Effector CD4-positive, alpha-beta T cell (primary cell): ENCODE data around the gene RTN4R.
A peak's percentile ranks its signal among the peaks of the same experiment; 100 is the strongest.
"Not testable (repeated sequence)": the region's sequence is repeated elsewhere in the genome, so short reads cannot be mapped to it uniquely, and the experiment has no call there.

Experiments used
- DNase-seq: peaks from one replicate; pipeline ENCODE4 v3.0.0-alpha.2; 2020

RTN4R gene

GRCh38 chr22:20286784-20287423 lies 18.8 kb upstream of the RTN4R start:
- not testable (repeated sequence) for DNase-seq

GRCh38 chr22:20286312-20286660 lies 18.2 kb upstream of the RTN4R start:
- DNase-seq: not testable (repeated sequence)

GRCh38 chr22:20285473-20286311 lies 17.6 kb upstream of the RTN4R start:
- DNase-seq: peak; percentile 77

- no peak for DNase-seq
Observed at GRCh38 chr22:20284471-20285086, 16.5 kb upstream of the RTN4R start.

GRCh38 chr22:20283674-20284066 lies 15.6 kb upstream of the RTN4R start:
- DNase-seq: no peak

- no peak for DNase-seq
Observed at GRCh38 chr22:20282901-20283673, 15.0 kb upstream of the RTN4R start.

DNA sequence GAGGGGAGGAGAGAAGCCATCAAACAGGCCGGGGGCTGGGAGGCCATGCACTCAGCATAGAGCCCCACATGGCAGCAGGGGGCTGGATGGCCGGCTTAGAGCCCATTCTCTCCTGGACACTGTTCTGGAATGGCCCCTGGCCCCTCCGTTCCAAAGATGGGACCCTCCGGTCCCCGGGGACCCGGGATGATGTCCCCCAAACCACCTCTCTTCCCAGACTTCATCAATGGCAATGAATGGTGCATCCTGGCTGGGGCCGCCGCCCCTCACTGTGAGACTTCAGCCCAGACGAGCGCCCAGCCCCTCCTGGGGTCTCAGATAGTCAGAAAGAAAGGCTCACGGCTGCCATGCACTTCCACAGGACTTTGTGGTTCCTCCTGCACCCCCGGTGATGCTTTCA lies 13.8 kb upstream of the RTN4R start:
- no peak for DNase-seq

DNA sequence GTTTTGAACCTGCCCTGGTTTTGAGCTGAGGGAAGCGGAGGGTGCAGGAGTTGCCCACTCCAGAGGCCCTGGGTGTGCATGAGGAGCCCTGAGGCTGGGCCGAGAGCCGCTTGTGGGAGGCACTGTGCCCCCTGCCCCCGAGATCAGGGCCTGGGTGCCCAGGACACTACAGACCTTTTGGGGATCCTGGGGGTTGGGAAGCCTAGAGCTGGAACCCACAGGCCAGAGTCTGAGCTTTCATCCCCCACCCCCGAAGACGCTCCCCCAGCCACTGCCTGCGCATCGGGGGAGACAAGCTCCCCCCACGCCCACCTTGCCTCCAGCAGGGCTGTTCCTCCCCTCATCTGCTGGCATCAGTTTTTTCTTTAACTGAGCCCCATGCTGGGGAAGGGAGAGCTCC lies 13.4 kb upstream of the RTN4R start:
- not testable (repeated sequence) for DNase-seq

GRCh38 chr22:20280866-20281265 lies 12.7 kb upstream of the RTN4R start:
- DNase-seq: no peak

GRCh38 chr22:20280163-20280562 lies 12.0 kb upstream of the RTN4R start:
- DNase-seq: not testable (repeated sequence)

GRCh38 chr22:20279662-20280134 lies 11.6 kb upstream of the RTN4R start:
- DNase-seq: no peak

DNA sequence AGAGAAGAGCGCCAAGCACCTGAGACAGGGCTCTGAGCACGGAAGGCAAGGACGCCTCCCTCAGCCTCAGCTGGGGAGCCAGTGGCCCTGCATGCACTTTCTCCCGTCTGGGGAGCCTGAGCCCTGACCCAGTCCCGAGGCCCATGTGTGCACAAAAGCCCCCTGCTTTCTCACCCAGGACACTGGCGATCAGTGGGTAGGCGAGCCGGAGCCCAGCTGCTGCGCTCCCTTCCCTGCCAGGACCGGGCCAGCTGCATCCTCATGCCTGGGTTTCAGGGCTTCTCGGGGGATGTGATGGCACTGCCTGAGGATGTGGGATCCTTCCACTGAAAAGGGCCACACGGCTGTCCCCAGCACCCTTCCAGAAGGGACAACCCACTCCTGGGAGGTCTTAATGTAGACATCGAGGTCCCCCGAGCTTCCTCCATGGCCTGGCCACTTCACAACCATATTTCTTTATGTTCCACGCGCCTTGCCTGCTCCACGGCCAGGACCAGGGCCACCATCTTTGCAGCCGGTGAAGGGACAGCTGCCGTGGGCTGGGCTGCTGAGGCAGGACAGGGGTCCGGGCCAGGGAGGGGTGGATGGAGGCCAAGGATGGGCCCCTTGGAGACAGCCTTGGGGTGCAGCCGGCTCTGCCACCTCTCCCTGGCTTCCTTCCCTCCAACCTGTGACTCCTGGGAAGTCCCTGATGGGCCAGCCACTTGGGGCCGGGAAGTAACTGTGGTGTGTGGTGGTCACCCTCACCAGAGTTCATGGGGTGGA lies 10.8 kb upstream of the RTN4R start:
- not testable (repeated sequence) for DNase-seq

- DNase-seq: not testable (repeated sequence)
Observed at GRCh38 chr22:20277936-20278635, 10.0 kb upstream of the RTN4R start.

DNA sequence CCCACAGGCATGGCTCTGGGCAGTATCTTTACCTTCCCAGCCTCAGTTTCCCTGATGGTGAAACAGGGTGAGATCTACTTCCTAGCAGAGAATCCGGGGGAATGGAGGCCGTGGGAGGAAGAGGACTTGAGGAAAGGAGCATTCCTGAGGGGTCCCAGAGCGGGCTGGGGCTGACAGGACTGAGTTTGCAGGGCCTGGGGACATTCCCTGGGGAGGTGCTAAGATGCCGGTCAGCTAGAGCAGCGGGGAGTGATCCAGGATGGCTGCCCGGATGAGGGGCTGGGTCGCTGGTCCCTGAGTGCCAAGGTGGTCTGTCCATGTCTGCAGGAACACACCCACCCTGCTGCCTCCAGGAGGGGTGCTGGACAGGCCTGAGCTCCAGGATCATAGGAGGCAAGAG lies 8.3 kb upstream of the RTN4R start:
- DNase-seq: no peak

DNA sequence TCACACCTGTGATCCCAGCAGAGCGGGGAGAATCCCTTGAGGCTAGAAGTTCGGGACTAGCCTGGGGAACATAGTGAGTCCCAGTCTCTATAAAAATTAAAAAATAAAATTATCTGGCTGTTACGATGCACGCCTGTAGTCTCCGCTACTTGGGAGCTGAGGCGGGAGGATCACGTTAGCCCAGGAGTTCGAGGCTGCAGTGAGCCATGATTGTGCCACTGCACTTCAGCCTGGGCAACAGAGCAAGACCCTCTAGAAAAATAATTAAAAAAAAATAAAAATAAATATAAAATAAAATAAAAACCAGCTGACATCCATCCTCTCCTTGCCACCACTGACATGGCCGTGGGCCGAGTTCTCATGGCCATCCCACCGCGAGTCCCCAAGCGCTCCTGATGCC lies 7.7 kb upstream of the RTN4R start:
- DNase-seq: no peak

- DNase-seq: not testable (repeated sequence)
Observed at GRCh38 chr22:20275325-20275724, 7.2 kb upstream of the RTN4R start.

DNA sequence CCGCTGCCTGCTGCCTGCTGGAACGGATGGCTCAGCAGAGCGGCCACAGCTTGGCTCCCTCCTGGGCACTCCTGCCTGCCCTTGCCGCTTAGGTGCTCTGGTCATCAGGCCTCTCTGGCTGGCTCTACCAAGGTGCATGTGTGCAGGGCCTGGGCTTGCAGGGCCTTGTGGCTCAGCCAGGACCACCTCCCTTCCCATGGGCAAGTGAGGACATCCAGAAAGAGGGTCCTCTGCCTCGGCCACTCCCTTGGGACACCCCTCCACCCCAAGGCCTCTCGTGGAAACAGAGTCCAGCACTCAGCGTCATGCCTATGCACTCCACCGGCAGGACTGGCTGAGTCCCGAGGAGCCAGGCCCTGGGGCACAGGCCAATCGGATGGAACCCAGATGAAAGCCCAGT lies 6.3 kb upstream of the RTN4R start:
- DNase-seq: not testable (repeated sequence)

GRCh38 chr22:20273758-20274181 lies 5.7 kb upstream of the RTN4R start:
- no peak for DNase-seq

DNA sequence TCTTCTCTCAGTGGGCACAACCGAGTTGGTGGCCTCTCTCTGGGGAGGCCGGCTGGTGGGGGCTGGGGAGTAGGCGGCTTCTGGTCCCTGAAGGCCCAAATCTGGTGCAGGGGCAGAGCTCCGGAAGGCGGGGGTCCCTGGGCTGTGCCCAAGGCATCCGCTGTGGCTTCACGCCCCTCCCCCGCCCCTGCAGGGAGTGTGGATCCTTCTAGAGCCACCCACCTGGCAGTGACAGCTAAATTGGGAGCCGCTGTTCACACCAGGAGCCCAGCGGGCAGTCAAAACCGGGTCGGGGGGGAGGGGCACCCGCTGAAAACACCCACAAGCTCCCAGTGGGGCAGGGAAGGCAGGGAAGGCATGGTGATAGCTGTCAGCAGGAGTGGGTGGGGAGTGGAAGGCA lies 4.6 kb upstream of the RTN4R start:
- no peak for DNase-seq

GRCh38 chr22:20272174-20272573 lies 4.1 kb upstream of the RTN4R start:
- DNase-seq: no peak
